Liver (tissue), 9 donors: Measurements from ENCODE around the gene NRSN2. TPM values are rescaled to one million over a fixed set of nuclear protein-coding genes. Genes with fewer than 3 reads are reported as not detected.

ENCODE experiments used
- DNase-seq: peaks from one replicate; pipeline ENCODE4 v3.0.0-alpha.2; 2017; ENCODE audit warnings: low spot score
- H3K27ac ChIP-seq, 2 donors: one replicate each; pipeline ENCODE4 v1.7.0; 2013; ENCODE audit warnings: inconsistent platforms in 2 of 2, low read length in 2 of 2, control low read depth in 1 of 2, low read depth in 1 of 2, mild to moderate bottlenecking in 1 of 2
- H3K27me3 ChIP-seq, 4 donors: one replicate each; pipeline versions ENCODE4 v1.6.1 to v1.7.0; 2013; ENCODE audit warnings: low read length in 3 of 4, inconsistent platforms in 1 of 4, mild to moderate bottlenecking in 1 of 4, moderate library complexity in 1 of 4; ENCODE audit not compliant: control insufficient read depth in 4 of 4, insufficient read depth in 4 of 4
- H3K36me3 ChIP-seq, 4 donors: one replicate each; pipeline versions ENCODE4 v1.6.1 to v1.7.0; 2013; ENCODE audit warnings: low read length in 3 of 4, mild to moderate bottlenecking in 3 of 4, low read depth in 1 of 4, moderate library complexity in 1 of 4; ENCODE audit not compliant: control insufficient read depth in 4 of 4, insufficient read depth in 3 of 4
- H3K4me1 ChIP-seq, 4 donors: one replicate each; pipeline versions ENCODE4 v1.6.1 to v1.7.0; 2013; ENCODE audit warnings: low read length in 3 of 4, mild to moderate bottlenecking in 3 of 4, moderate library complexity in 1 of 4; ENCODE audit not compliant: control insufficient read depth in 4 of 4, insufficient read depth in 4 of 4
- H3K4me3 ChIP-seq, 3 donors: one replicate each; pipeline versions ENCODE4 v1.6.1 to v1.7.0; 2013; ENCODE audit warnings: low read length in 3 of 3, control low read depth in 1 of 3, low read depth in 1 of 3, mild to moderate bottlenecking in 1 of 3
- H3K9ac ChIP-seq, 2 donors: one replicate each; pipeline ENCODE4 v1.7.0; 2013; ENCODE audit warnings: low read length in 2 of 2, mild to moderate bottlenecking in 2 of 2, moderate library complexity in 2 of 2, control low read depth in 1 of 2, low read depth in 1 of 2
- H3K9me3 ChIP-seq, 4 donors: one replicate each; pipeline versions ENCODE4 v1.6.1 to v1.7.0; 2013; ENCODE audit warnings: low read length in 3 of 4; ENCODE audit not compliant: control insufficient read depth in 4 of 4
- ATF3 ChIP-seq: IDR thresholded peaks from 2 replicates; pipeline ENCODE4 v1.6.1; 2016; ENCODE audit warnings: antibody characterized with exemption
- CTCF ChIP-seq: fragments of 150-350 bp; IDR thresholded peaks from 2 replicates; pipeline ENCODE4 v1.5.1; 2017; ENCODE audit warnings: improper control_type of control experiment, low read depth, low read length; ENCODE audit not compliant: missing input control
- EGR1 ChIP-seq, 2 donors: IDR thresholded peaks; 2 replicates each; pipeline ENCODE4 v1.6.1; 2016 to 2018; ENCODE audit warnings: antibody characterized with exemption in 2 of 2, low read depth in 2 of 2
- FOXA1 ChIP-seq: IDR thresholded peaks from 2 replicates; pipeline ENCODE4 v1.6.1; 2016; ENCODE audit warnings: antibody characterized with exemption
- FOXA2 ChIP-seq: IDR thresholded peaks from 2 replicates; pipeline ENCODE4 v1.6.1; 2016; ENCODE audit warnings: antibody characterized with exemption
- GABPA ChIP-seq, 2 donors: IDR thresholded peaks in 1 of 2; conservative IDR thresholded peaks in 1 of 2; 2 replicates each; pipeline ENCODE4 v1.6.1; 2016; ENCODE audit warnings: antibody characterized with exemption in 2 of 2, mild to moderate bottlenecking in 1 of 2, moderate library complexity in 1 of 2
- HNF4A ChIP-seq, 2 donors: conservative IDR thresholded peaks; 2 replicates each; pipeline ENCODE4 v1.6.1; 2016; ENCODE audit warnings: antibody characterized with exemption in 2 of 2, mild to moderate bottlenecking in 2 of 2
- HNF4G ChIP-seq: IDR thresholded peaks from 2 replicates; pipeline ENCODE4 v1.6.1; 2016; ENCODE audit warnings: antibody characterized with exemption
- JUND ChIP-seq, 2 donors: IDR thresholded peaks; 2 replicates each; pipeline ENCODE4 v1.6.1; 2016; ENCODE audit warnings: antibody characterized with exemption in 2 of 2
- MAX ChIP-seq: IDR thresholded peaks from 2 replicates; pipeline ENCODE4 v1.6.1; 2016; ENCODE audit warnings: antibody characterized with exemption
- NR2F2 ChIP-seq: IDR thresholded peaks from 2 replicates; pipeline ENCODE4 v1.6.1; 2016; ENCODE audit warnings: antibody characterized with exemption
- RAD21 ChIP-seq, 2 donors: IDR thresholded peaks; 2 replicates each; pipeline ENCODE4 v1.6.1; 2016; ENCODE audit warnings: antibody characterized with exemption in 2 of 2, mild to moderate bottlenecking in 2 of 2
- REST ChIP-seq: IDR thresholded peaks from 2 replicates; pipeline ENCODE4 v1.6.1; 2016; ENCODE audit warnings: antibody characterized with exemption, mild to moderate bottlenecking
- RXRA ChIP-seq, 2 donors: IDR thresholded peaks; 2 replicates each; pipeline ENCODE4 v1.6.1; 2017 to 2018; ENCODE audit warnings: antibody characterized with exemption in 2 of 2, mild to moderate bottlenecking in 1 of 2
- SP1 ChIP-seq: IDR thresholded peaks from 2 replicates; pipeline ENCODE4 v1.6.1; 2018; ENCODE audit warnings: antibody characterized with exemption, mild to moderate bottlenecking
- TAF1 ChIP-seq: conservative IDR thresholded peaks from 2 replicates; pipeline ENCODE4 v1.6.1; 2016; ENCODE audit warnings: antibody characterized with exemption, mild to moderate bottlenecking
- YY1 ChIP-seq: IDR thresholded peaks from 2 replicates; pipeline ENCODE4 v1.6.1; 2016; ENCODE audit warnings: antibody characterized with exemption, mild to moderate bottlenecking
- WGBS: extraction: QIAGEN DNeasy Blood & Tissue Kit; methylation state at CpG from one replicate; pipeline ENCODE4 v1.1.7; 2013; 5-methylcytosine and 5-hydroxymethylcytosine counted together
- polyA plus RNA-seq, 2 donors: library from polyadenylated mRNA; stranded (reverse) in 1 of 2; unstranded in 1 of 2; fragments of 200-250 nt in 1 of 2; fragments of >200 nt in 1 of 2; fragmentation: Nextera tagmentation in 1 of 2; extraction: Ambion mirVana in 1 of 2; gene quantifications; one replicate each; pipeline versions ENCODE4 v1.2.1 to v1.2.3, GENCODE V29; 2013 to 2015
- total RNA-seq, 2 donors: library from RNA; depleted of rRNA; stranded (reverse); fragments of >200 nt; gene quantifications; one replicate each; pipeline ENCODE4 v1.2.3, GENCODE V29; 2014
- TF ChIP-seq, protein P1 (sequence below): IDR thresholded peaks from 2 replicates; pipeline ENCODE4 v1.6.1; 2016; ENCODE audit warnings: antibody characterized with exemption
- donor health status: healthy.
- donor health status: healthy.
- donor health status: healthy.
- donor health status: healthy.
- donor health status: healthy.

NRSN2 gene
- total and polyA plus RNA-seq, 4 donors: 1.9 to 12.0 (median 4.7) TPM

DNA sequence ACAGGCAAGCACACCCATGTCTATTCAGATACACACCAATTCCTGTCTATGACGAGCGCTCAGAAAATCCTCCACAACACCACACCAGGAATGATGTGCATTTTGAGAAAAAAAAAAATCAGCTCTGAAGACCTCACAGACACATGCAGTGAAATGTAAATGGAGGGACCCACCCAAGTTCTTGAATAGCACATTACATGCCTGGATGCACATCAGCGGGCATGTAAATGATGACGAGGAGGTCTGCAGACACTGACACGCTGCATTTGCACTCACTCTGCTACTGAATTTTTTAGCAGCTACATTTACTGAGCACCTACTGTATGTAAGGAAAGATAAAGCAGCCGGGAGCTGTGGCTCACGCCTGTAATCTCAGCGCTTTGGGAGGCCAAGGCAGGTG, 14.7 kb downstream of the NRSN2 start:
- Histone ChIP-seq H3K4me1 (peaks cover 0 to 8% (median 4%) of the 10 kb centered on the region in 4 donors), H3K27ac (no peak overlapping the region), H3K4me3 (no peak overlapping the region), H3K9me3 (no peaks in the 10 kb centered on the region), H3K36me3 (no peaks in the 10 kb centered on the region), H3K27me3 (no peaks in the 10 kb centered on the region), H3K9ac (no peak overlapping the region)
- TF ChIP-seq MAX (no peak), HNF4G (no peak), RXRA (IDR thresholded peaks at IDR 0.05) (no peak), SP1 (no peak), FOXA2 (no peak), EGR1 (IDR thresholded peaks at IDR 0.05; ENCODE audit: low read depth in 2 of 2) (no peak), REST (no peak), TAF1 (no peak), FOXA1 (no peak), CTCF (no peak), RAD21 (IDR thresholded peaks at IDR 0.05) (no peak), JUND (IDR thresholded peaks at IDR 0.05) (no peak), GABPA (IDR thresholded peaks at IDR 0.05 in 1 of 2, conservative IDR thresholded peaks at IDR 0.05 in 1 of 2) (no peak), NR2F2 (no peak), YY1 (no peak), ATF3 (no peak), HNF4A (conservative IDR thresholded peaks at IDR 0.05) (no peak)
- TF ChIP-seq, protein P1, sequence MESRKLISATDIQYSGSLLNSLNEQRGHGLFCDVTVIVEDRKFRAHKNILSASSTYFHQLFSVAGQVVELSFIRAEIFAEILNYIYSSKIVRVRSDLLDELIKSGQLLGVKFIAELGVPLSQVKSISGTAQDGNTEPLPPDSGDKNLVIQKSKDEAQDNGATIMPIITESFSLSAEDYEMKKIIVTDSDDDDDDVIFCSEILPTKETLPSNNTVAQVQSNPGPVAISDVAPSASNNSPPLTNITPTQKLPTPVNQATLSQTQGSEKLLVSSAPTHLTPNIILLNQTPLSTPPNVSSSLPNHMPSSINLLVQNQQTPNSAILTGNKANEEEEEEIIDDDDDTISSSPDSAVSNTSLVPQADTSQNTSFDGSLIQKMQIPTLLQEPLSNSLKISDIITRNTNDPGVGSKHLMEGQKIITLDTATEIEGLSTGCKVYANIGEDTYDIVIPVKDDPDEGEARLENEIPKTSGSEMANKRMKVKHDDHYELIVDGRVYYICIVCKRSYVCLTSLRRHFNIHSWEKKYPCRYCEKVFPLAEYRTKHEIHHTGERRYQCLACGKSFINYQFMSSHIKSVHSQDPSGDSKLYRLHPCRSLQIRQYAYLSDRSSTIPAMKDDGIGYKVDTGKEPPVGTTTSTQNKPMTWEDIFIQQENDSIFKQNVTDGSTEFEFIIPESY: no peak
- 95% methylated on average over 8 of the region's 8 CpGs for WGBS
- DNase-seq: no peak
